Cardiac fibroblast (primary cell): ENCODE data around the gene MROH8.
A peak's percentile ranks its signal among the peaks of the same experiment; 100 is the strongest.

Source experiments
- DNase-seq, 2 donors: peaks; one replicate each; pipeline versions ENCODE4 v3.0.0 to v3.0.0-alpha.2; 2010; ENCODE audit warnings: low read depth in 2 of 2
- H3K4me3 ChIP-seq, 2 donors: replicated peaks in 1 of 2; 1 replicate in 1 of 2; 2 replicates in 1 of 2; pipeline ENCODE4 v1.5.1; 2011; ENCODE audit warnings: low read depth in 2 of 2, low read length in 2 of 2, mild to moderate bottlenecking in 2 of 2, moderate library complexity in 1 of 2
- CTCF ChIP-seq: IDR thresholded peaks from one replicate; pipeline ENCODE4 v1.5.1; 2011; ENCODE audit warnings: low read depth, mild to moderate bottlenecking, low read length, inconsistent platforms

The MROH8 gene

GRCh38 chr20:37053230-37053950 lies 126.0 kb downstream of the MROH8 start:
- DNase-seq: peak in 1 of 2 donors; percentile 7
- no peak for TF ChIP-seq CTCF
- H3K4me3 ChIP-seq: no peak overlapping the region
